Dendritic cell treated with granulocyte-macrophage colony-stimulating factor and Interleukin-4, amounts not matched to agents 40 ng/mL and 50 ng/mL, for 4 days (primary cell): ENCODE results near the gene CLDN3.

Experiments used
- H3K27ac Mint-ChIP-seq: one replicate; pipeline ENCODE4 v1.8.0; 2022; ENCODE audit warnings: mild to moderate bottlenecking, mixed read lengths
- H3K27me3 Mint-ChIP-seq: one replicate; pipeline ENCODE4 v1.8.0; 2022; ENCODE audit warnings: mild to moderate bottlenecking, mixed read lengths
- H3K36me3 Mint-ChIP-seq: one replicate; pipeline ENCODE4 v1.8.0; 2022; ENCODE audit warnings: low read depth, mixed read lengths
- H3K4me1 Mint-ChIP-seq: one replicate; pipeline ENCODE4 v1.8.0; 2022; ENCODE audit warnings: low read depth, mixed read lengths
- H3K4me3 Mint-ChIP-seq: one replicate; pipeline ENCODE4 v1.8.0; 2022; ENCODE audit warnings: mild to moderate bottlenecking, moderate library complexity, mixed read lengths
- H3K9me3 Mint-ChIP-seq: one replicate; pipeline ENCODE4 v1.8.0; 2022; ENCODE audit warnings: mixed read lengths
- intact Hi-C: fragments of 100-400 bp; cut with micrococcal nuclease; formaldehyde crosslinking; loops from one replicate; pipeline ENCODE4 v1.15.0; 2022

The CLDN3 gene

DNA sequence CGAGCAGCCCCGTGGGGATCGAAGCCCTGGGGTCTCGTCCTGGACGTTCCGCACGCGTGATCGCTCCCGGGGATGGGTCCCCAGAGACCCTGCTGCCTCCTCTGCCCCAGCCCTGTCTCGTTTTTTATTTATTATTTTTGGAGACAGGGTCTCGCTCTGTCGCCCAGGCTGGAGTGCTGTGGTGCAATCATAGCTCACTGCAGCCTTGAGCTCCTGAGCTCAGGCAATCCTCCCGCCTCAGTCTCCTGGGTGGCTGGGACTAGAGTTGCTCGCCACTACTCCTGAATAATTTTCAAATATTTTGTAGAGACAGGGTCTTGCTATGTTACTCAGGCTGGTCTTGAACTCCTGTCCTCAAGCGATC lies 50.3 kb downstream of the CLDN3 start:
- intact Hi-C loops, result loop anchor here (1.0 to 5.0 kb wide), 2 partner anchors 36 to 52 kb away; partner anchors contain the start of genes BUD23, DNAJC30 and VPS37D
- Mint-ChIP-seq H3K36me3 (no peaks in the 10 kb centered on the region), H3K27me3 (peaks cover 85% of the 10 kb centered on the region), H3K4me3 (peak overlapping the region; percentile 58), H3K27ac (no peak overlapping the region), H3K4me1 (peaks cover 41% of the 10 kb centered on the region), H3K9me3 (no peaks in the 10 kb centered on the region)
